GM23338 (cell line): ENCODE data around the gene SNRNP25.
"Not testable (repeated sequence)": the region's sequence is repeated elsewhere in the genome, so short reads cannot be mapped to it uniquely, and the experiment has no call there.

Source experiments
- CTCF ChIP-seq, 2 experiments: fragments of 200-600 bp in 1 of 2; sonication (generic) in 1 of 2; conservative IDR thresholded peaks; 2 replicates each; pipeline versions ENCODE4 v1.5.1 to v1.6.1; 2016 to 2017; ENCODE audit warnings: antibody characterized with exemption in 2 of 2, low read depth in 2 of 2, mild to moderate bottlenecking in 2 of 2, moderate library complexity in 1 of 2
- EZH2 ChIP-seq: fragments of 200-600 bp; sonication (generic); IDR thresholded peaks from one replicate; pipeline ENCODE4 v1.8.0; 2017; ENCODE audit warnings: antibody characterized with exemption, mild to moderate bottlenecking, low read depth; ENCODE audit not compliant: unreplicated experiment
- ZNF114 ChIP-seq: fragments of 250-450 bp; sonication (Bioruptor Pico); IDR thresholded peaks from 2 replicates; pipeline ENCODE4 v1.5.0; 2020; ENCODE audit warnings: mild to moderate bottlenecking, moderate library complexity

GRCh38 chr16:38206-38605 lies 15.4 kb upstream of the SNRNP25 start:
- not testable (repeated sequence) for TF ChIP-seq EZH2; ZNF114 (CRISPR knock-in tag); CTCF (conservative IDR thresholded peaks at IDR 0.05; ENCODE audit: low read depth in 2 of 2)
